K562 (cell line): ENCODE measurements around the gene HIVEP1. TPM values are rescaled to one million over a fixed set of nuclear protein-coding genes. Genes with fewer than 3 reads are reported as not detected.

Experiments
- ARID3A ChIP-seq: IDR thresholded peaks from 2 replicates; pipeline ENCODE4 v1.6.1; 2012; ENCODE audit warnings: low read depth, low read length, improper control_type of control experiment, borderline replicate concordance
- CREB3 ChIP-seq: fragments of 450-650 bp; conservative IDR thresholded peaks from 2 replicates; pipeline ENCODE4 v1.6.1; 2016; ENCODE audit warnings: missing genetic modification characterization, low read depth, mild to moderate bottlenecking, missing compliant biosample characterization, moderate library complexity
- DMBX1 ChIP-seq: fragments of 250-450 bp; sonication (Bioruptor Pico); IDR thresholded peaks from 2 replicates; pipeline ENCODE4 v1.8.0; 2022; ENCODE audit warnings: inconsistent platforms, mild to moderate bottlenecking, moderate library complexity, borderline replicate concordance
- FOSL1 ChIP-seq: fragments of 200-800 bp; sonication (Bioruptor generic); conservative IDR thresholded peaks from 2 replicates; pipeline ENCODE4 v1.6.1; 2016; ENCODE audit warnings: missing genetic modification characterization, missing compliant biosample characterization
- FOXK1 ChIP-seq: sonication (generic); formaldehyde crosslinking; IDR thresholded peaks from 2 replicates; pipeline ENCODE4 v1.8.0; 2022; ENCODE audit warnings: missing genetic modification reagents, mild to moderate bottlenecking, borderline replicate concordance
- HMG20B ChIP-seq: fragments of 250-450 bp; sonication (Bioruptor Pico); IDR thresholded peaks from 2 replicates; pipeline ENCODE4 v1.5.0; 2021; ENCODE audit warnings: mild to moderate bottlenecking
- KAT8 ChIP-seq: fragments of 450-650 bp; IDR thresholded peaks from 2 replicates; pipeline ENCODE4 v1.6.1; 2016; ENCODE audit warnings: low read depth, mild to moderate bottlenecking
- NFE2L1 ChIP-seq: fragments of 450-650 bp; IDR thresholded peaks from 2 replicates; pipeline ENCODE4 v1.6.1; 2016; ENCODE audit warnings: missing genetic modification characterization, low read depth, mild to moderate bottlenecking, missing compliant biosample characterization, moderate library complexity, borderline replicate concordance
- PRDM10 ChIP-seq: fragments of 450-650 bp; IDR thresholded peaks from 2 replicates; pipeline ENCODE4 v1.6.1; 2018; ENCODE audit not compliant: partially characterized antibody
- PRPF4 ChIP-seq: fragments of 200-400 bp; formaldehyde crosslinking; IDR thresholded peaks from one replicate; pipeline ENCODE4 v1.6.1; 2017; ENCODE audit warnings: low read length, low read depth, mild to moderate bottlenecking; ENCODE audit not compliant: insufficient read depth, poor library complexity, severe bottlenecking
- SMAD4 ChIP-seq: fragments of 250-450 bp; sonication (Bioruptor Pico); conservative IDR thresholded peaks from 2 replicates; pipeline ENCODE4 v1.8.0; 2021; ENCODE audit warnings: inconsistent platforms, mild to moderate bottlenecking, moderate library complexity
- SRSF3 ChIP-seq: fragments of 200-400 bp; formaldehyde crosslinking; IDR thresholded peaks from 2 replicates; pipeline ENCODE4 v1.6.1; 2016; ENCODE audit warnings: mild to moderate bottlenecking, low read length, moderate library complexity; ENCODE audit not compliant: insufficient read depth
- UBTF ChIP-seq, 2 experiments: IDR thresholded peaks; 2 replicates each; pipeline ENCODE4 v1.6.1; 2012; ENCODE audit warnings: improper control_type of control experiment in 2 of 2, low read depth in 2 of 2, low read length in 2 of 2, borderline replicate concordance in 1 of 2
- ZNF586 ChIP-seq: fragments of 450-650 bp; formaldehyde crosslinking; conservative IDR thresholded peaks from 2 replicates; pipeline ENCODE4 v1.4.0; 2020; ENCODE audit warnings: mild to moderate bottlenecking, moderate library complexity
- ZNF639 ChIP-seq, 2 experiments: fragments of 200-800 bp in 1 of 2; sonication (Bioruptor generic) in 1 of 2; sonication (generic) in 1 of 2; formaldehyde crosslinking in 1 of 2; IDR thresholded peaks in 1 of 2; conservative IDR thresholded peaks in 1 of 2; 2 replicates each; pipeline versions ENCODE4 v1.5.0 to v1.6.1; 2016 to 2020; ENCODE audit warnings: missing compliant biosample characterization in 1 of 2, missing genetic modification characterization in 1 of 2, missing genetic modification reagents in 1 of 2
- polyA plus RNA-seq, 8 experiments: library from polyadenylated mRNA; depleted of rRNA in 4 of 8; stranded (reverse) in 5 of 8; unstranded in 3 of 8; fragments of >200 nt; fragmentation: Nextera tagmentation in 2 of 8; fragmentation: Illumina TruSeq in 1 of 8; extraction: Ambion mirVana in 2 of 8; extraction: Trizol in 1 of 8; gene quantifications; 2 replicates each; pipeline versions ENCODE4 v1.2.1 to v1.2.3, GENCODE V29; 2011 to 2014; ENCODE audit warnings: inconsistent platforms in 1 of 8, missing spikeins in 1 of 8
- total RNA-seq, 7 experiments: library from RNA; depleted of rRNA in 6 of 7; stranded (reverse); fragments of >200 nt in 6 of 7; fragmentation: Illumina TruSeq in 2 of 7; extraction: Trizol in 2 of 7; gene quantifications; 2 replicates each; pipeline versions ENCODE4 v1.2.1 to v1.2.3, GENCODE V29; 2011 to 2021; ENCODE audit warnings: low replicate concordance in 1 of 7

HIVEP1 gene
- total and polyA plus RNA-seq, 9 of the 15 experiments (the other 6 are each of a cell fraction or from before 2014, with no cell fraction given): 6.0 to 33.3 (median 21.7) TPM

- TF ChIP-seq PRDM10 (no peak), NFE2L1 (0 out of 2 replicates have a peak, but pooled peaks have one; percentile 2), HMG20B (CRISPR knock-in tag) (no peak), SMAD4 (CRISPR knock-in tag) (peak; percentile 62; the same call in 1 of the 2 replicates), UBTF (IDR thresholded peaks at IDR 0.05; ENCODE audit: borderline replicate concordance in 1 of 2, low read depth in 2 of 2, low read length in 2 of 2) (peak in 1 of 2 experiments; percentile 5; a peak in 1 of 4 replicates), CREB3 (tag) (peak; percentile 51; the same call in 1 of the 2 replicates), ZNF586 (no peak), FOXK1 (CRISPR knock-in tag) (no peak), SRSF3 (no peak), ZNF639 (CRISPR knock-in tag; conservative IDR thresholded peaks at IDR 0.05 in 1 of 2, IDR thresholded peaks at IDR 0.05 in 1 of 2) (peak in 1 of 2 experiments; percentile 87; a peak in 2 of 4 replicates), ARID3A (peak; percentile 80; the same call in 1 of the 2 replicates), PRPF4 (no peak), FOSL1 (tag) (0 out of 2 replicates have a peak, but pooled peaks have one; percentile 24), DMBX1 (CRISPR knock-in tag) (peak; percentile 69; the same call in 1 of the 2 replicates), KAT8 (peak; percentile 10; the same call in 1 of the 2 replicates)
Observed at GRCh38 chr6:12022953-12023388, 10.9 kb downstream of the HIVEP1 start (continued).
